Activated CD8-positive, alpha-beta memory T cell treated with anti-CD3 and anti-CD28 coated beads, Interleukin-2, amount 50 U/mL, for 1 hour (primary cell): Measurements from ENCODE around the gene JUND.

Experiments used
- DNase-seq: peaks from one replicate; pipeline ENCODE4 v3.0.0-alpha.2; 2020; ENCODE audit errors: extremely low read depth

The JUND gene

DNA sequence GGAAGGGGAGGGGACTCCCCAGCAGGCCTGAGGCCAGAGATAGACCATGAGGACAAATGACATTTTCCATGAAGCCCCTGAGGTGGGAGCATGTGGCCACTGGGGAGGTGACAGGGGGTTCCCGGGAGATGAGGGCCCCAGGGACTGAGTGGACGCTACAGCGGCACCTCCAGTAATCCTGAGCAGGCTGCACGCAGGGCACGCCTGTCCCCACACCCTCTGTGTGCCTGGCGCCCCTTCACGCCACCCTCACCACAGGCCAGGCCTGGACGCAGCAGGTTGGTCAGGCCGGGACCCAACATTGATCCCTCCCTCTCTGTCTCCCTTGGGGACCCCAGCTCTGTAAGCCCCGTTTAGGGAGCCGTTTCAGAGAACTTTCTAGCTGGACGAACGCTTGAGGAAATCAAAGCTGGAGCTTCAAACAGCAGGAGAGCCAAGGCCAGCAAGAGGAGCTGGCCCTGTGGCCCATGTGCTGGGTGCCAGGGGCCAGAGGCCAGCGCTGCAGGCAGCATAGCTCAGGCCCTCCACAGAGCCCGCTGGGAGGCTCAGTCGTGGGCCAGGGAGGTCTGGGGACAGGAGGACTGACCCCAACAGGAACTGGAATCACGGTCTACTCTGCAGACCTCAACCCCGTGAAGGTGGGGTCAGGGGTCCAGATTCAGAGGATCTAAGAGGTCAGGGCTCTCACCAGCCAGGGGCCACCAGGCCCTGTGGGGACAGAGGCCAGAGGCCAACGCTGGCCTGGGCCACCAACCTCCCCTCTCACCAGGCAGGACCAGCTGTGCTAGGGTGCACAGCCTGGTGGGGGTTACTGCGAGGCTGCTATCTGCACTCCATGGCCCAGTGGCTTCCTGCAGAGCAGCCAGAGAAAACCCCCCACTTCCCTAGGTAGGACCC, 26.9 kb upstream of the JUND start:
- DNase-seq = no peak

DNA sequence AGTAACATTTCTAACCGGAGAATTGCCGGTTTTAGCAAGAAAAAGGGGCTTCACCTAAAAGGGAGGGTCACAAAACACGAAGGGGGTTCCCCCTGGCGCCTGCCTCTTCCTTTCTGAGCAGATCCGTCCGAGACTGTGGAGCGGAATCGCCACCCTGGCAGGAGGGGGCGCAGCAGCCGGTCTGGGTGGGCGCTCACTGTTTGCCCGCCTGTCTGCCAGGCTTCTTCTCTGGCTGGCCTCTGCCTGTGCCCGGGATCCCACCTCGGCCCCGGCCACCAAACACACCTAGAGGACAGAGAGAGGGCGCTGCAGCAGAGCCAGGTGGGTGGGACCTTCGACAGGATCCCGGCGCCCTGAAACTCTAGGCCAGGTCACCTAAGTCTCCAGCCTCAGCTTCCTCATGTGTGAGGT, 25.9 kb upstream of the JUND start:
- no peak for DNase-seq

DNA sequence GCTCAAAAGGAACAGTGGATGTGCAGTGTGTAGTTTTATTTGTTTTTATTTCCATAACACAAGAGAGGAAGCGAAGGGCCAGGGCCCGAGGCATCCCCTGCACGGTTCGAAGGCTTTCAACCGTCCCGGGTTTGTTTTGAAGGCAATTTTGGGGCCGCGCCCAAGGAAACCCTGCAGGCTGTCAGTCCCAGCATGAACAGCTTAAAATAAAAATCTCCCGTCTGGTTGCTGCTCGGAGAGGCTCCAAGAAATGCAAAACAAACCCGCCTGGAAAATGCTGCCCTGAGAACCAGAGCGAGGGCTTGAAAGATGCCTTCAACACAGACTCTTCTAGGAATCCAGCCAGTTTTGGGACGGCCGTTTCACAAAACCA, 25.5 kb upstream of the JUND start:
- no peak for DNase-seq

DNA sequence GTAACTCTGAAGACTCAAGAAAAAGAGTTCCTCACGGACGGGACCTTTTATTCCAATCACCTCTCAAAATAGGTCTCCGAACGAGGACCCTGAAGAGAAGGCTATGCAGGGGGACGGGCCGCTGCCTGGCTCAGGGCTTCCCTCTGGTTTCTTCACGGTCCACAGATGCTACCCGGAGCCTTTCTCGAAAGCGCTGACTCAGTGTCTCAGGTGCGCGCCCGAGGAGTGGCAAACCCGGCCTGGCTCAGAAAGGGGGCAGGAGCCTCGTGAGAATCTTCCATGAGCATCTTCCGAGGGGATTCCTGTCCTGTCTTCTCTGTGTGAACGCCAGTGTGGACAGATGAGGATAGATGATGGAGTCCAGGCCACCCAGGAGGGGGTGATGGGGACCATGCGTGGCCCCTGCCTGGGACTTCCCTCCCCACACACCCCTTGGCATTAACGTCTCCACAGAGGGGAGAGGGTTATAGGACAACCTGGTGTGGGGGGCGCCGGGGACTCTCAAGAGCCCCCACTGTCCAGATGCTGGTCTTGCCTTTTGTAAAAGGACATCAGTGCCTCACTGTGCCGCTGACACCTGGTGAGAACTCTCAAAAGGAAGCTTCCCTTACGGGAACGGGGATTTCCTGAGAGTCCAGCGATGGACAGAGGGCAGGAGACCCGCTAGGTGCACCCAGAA, 24.9 kb upstream of the JUND start:
- no peak for DNase-seq

DNA sequence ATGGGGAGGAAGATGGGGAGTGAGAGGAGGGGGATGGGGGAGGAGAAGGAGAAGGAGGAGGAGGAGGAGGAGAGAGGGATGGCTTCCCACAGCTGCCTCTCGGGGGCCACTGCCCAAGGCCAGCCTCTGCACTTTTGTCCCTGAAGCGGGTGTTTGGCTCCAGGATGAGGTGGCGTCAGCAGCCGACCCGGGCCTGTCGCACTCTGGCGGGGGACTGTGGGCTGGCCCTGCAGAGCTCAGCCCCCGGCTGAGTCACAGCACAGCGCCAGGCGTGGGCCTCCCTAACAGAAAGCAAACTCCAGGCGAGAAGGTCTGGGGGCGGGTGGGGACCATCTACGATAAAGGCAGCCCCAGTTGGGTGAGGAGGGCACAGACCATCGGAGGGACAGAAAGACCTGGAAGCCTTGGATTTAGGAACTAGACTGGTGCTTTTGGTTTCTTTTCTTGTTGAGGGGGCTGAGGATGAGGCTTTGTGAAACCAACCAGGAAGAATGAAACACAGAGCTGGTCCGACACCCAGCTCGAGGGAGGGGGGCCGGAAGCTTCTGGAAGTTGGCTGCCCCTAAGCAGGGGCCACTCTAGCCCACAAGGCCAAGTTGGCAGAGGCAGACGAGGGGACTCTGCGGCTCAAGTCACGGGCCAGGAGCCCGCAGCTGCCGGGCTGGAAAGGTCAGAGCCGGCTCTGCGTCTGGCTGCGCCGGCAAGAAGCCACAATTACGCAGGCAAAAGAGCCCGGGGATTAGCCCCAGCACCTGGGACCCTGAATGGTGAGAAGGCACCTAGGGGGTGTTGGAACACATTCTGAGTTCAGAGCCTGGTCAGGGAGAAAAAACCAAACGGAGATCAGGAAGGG, 23.3 kb upstream of the JUND start:
- DNase-seq = peak; percentile 74

DNA sequence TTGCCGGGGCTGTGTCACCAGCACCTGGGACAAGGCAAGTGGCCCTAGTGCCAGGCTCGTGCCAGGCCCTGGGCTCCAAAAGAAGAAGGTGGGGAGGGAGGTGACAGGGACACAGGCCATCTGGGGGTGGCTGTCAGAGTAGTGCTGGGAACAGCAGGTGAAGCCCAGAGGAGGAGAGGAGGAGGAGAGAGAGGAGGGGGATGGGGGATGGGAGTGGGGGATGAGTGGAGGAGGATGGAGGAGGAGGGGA, 22.7 kb upstream of the JUND start:
- no peak for DNase-seq

DNA sequence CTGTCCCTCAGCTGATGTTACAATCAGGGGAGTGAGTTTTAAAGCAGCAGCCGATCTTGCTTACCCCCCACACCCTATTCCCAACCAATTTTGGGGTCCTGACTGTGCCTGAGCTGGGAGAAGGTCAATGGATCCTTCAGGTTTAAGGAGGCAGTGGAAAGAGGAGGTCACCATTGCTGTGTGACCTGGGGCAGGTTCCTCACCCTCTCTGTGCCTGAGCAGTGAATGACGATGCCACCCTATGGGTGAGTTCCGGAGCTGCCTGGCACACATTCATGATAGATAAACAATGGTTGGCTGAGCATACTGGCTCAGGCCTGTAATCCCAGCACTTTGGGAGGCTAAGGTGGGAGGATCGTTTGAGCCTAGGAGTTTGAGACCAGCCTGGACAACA, 20.3 kb upstream of the JUND start:
- DNase-seq = no peak

DNA sequence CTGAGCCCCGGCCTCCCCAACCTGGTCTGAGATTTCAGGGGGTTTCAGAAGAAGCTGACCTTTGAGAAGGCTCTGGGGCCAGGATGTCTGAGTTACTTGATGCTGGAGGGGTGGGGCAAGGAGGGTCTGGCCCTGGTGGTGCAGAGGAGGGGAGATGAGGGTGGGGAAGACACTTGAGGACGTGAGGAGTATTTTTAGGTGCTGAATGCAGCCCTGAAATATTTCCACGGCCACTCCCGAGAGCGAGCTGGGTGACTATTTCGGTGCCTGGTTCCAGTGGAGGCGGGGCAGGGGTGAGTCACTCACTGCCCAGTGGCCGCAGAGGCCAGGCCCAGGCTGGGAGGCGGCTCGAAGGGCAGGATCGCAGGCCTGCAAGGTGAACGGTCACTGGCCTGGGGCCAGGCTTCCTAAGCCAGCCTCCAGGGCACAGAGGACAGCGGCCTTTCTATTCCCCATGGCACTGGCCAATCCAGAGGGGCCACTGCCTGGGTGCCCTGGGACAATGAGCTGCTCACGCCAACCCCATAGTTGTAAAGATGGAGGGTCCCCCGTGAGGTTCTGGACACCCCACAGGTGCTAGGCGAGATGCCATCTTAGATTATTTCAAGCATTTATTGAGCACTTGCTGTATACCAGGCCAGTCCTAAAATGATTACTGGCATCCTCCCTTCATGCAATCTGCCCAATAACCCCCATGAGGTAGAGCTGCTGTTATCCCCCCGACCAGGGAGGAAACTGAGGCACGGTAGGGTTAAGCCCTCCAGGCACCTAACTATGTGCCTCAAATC, 19.7 kb upstream of the JUND start:
- no peak for DNase-seq

DNA sequence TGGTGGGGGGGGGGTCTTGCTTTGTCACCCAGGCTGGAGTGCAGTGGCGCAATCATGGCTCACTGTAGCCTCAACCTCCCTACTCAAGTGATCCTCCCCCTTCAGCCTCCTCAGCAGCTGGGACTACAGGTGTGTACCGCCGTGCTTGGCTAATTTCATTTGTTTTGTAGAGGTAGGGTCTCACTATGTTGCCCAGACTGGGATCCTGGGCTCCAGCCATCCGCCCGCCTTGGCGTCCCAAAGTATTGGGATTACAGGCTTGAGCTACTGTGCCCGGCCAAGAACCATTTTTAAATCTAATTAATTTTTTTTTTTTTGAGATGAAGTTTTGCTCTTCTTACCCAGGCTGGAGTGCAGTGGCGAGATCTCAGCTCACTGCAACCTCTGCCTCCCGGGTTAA, 18.2 kb upstream of the JUND start:
- no peak for DNase-seq

DNA sequence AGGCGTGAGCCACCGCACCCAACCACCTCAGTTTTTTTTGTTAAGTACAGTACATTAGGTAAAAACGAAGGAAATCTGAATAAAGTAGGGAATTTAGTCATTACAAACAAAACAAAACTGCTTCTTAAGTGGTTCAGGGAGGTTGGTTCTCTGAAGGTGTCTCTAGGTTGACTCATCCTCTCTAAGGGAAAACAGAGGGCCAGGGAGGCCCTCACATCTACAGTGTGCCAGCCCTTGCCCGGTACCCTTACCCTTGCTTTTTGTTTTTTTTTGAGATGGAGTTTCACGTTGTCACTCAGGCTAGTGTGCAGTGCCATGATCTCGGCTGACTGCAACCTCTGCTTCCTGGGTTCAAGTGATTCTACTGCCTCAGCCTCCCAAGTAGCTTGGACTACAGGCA, 17.2 kb upstream of the JUND start:
- no peak for DNase-seq

DNA sequence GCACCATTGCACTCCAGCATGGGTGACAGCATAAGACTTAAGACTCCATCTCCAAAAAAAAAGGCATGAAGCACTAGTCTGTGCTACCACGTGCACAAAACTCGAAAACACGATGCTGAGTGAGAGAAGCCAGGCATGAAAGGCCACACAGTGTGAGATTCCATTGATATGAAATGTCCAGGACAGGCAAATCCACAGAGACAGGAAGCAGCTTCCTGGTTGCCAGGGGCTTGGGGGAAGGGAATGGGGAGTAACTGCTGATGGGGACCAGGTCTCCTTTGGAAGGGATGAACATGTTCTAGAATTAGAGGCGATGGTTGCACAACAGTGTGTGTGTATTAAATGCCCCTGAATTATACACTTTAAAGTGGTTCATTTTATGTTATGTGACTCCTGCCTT, 15.9 kb upstream of the JUND start:
- no peak for DNase-seq

DNA sequence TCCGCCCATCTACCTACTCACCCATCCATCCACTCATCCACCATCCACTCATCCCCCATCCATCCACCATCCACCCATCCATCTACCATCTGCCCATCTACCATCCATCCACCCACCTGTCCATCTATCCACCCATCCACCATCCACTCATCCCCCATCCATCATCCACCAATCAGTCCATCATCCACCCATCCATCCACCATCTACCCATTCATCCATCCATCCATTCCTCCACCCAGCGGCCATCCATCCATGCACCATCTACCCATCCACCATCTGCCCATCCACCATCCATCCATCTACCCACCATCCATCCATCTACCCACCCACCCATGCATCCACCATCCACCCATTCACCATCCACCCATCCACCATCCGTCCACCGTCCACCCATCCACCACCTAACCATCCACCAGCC, 13.6 kb upstream of the JUND start:
- no peak for DNase-seq

DNA sequence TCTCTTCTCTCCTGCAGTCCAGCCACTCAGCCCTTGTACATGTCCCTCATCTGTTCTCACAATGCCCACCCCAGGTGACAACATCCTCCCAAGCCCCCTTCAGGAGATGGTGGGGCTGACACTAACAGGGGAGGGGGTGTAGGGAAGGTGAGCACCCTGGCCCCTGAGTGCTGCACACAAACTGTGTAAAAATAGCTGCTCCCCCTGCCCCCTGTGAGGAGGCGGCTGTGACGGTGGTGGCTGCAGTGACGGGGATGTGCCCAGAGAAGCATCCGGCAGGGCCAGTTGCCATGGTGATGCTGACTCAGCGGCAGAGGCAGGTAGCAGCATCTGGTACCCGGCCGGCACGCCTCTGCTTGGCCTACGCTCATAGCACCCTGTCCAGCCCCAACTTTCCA, 13.0 kb upstream of the JUND start:
- peak; percentile 97 for DNase-seq

DNA sequence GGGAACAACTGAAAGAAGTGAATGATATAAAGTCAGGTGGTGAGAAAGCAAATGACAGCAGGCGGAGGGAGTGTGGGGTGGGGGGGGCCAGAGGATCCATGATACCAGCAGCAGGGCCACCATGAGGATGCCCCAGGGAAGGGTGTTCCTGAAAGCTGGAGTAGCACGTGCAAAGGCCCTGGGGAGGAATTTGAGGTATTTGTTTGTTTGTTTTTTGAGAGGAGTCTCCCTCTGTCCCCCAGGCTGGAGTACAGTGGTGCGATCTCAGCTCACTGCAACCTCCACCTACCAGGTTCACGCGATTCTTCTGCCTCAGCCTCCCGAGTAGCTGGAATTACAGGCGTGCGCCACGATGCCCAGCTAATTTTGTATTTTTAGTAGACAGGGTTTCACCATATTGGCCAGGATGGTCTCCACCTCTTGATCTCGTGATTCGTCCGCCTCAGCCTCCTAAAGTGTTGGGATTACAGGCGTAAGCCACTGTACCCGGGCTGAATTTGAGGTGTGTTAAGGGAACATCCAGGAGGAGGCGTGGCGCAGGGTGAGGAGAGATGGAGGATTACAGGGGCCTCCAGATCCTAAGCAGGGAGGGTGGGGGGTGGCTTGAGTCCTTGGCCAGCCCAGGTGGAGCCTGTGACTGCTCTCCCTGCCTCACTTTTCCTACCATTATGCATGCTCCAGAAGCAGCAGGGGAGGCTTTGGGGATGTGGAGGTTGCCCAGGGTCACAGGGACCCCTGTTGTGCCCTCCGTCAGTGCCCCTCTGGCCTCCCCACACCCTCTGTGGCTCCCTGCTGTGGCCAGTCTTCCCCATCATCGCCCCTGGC, 12.4 kb upstream of the JUND start:
- no peak for DNase-seq

DNA sequence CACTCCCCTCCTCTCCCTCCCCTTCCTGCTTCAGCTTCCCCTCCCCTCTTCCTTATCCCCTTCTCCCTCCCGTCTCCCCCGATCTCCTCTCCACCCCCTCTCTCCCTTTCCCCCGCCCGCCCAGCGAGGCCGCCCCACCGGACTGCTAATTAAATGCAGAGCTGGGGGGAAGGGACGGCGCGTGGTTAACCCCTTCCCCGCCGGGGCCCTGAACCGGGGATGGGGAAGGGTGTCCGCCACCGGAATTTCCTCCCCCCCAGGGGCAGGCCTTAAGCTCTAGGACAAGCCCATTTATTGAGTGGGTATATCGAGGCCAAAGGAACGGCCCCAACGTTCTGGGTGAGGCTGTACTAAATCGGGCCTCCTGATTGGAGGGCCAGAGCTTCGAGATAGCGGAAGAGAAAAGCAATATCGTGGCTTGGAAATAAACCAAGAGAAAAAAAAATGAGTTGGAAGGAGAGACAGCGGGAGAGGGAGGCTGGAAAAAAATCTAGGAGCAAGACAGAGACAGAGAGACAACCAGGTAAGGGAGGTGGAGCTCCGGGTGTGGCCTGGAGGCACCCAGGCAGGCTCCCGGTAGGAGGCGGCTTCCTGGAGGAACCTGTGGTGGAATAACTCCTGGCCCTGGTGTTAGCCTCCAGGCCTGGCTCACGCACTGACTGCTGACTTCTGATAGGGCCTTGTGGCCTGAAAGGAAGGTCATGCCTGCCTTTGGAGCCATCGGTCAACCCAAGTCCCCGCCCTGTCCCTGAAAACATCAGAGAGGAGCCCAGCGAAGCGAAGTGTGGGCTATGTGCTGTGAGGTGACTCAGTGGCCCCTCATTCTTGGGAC, 11.6 kb upstream of the JUND start:
- no peak for DNase-seq

DNA sequence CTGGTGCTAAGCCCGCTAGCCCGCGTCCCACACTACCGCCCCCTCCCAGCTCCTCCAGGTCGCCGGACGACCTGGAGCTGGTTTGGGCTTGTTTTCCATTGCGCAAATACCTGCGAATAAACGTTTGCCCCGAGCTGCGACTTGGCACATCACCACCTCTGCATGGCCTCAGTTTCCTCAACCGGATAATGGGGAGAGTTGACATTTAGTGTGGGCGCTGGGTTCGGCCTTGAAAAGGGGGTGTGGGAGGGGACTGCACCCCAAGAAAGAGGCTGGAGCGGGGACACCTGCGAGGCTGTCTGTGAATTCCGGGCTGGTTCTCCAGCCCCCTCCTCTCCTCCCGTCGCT, 11.0 kb upstream of the JUND start:
- DNase-seq = no peak

DNA sequence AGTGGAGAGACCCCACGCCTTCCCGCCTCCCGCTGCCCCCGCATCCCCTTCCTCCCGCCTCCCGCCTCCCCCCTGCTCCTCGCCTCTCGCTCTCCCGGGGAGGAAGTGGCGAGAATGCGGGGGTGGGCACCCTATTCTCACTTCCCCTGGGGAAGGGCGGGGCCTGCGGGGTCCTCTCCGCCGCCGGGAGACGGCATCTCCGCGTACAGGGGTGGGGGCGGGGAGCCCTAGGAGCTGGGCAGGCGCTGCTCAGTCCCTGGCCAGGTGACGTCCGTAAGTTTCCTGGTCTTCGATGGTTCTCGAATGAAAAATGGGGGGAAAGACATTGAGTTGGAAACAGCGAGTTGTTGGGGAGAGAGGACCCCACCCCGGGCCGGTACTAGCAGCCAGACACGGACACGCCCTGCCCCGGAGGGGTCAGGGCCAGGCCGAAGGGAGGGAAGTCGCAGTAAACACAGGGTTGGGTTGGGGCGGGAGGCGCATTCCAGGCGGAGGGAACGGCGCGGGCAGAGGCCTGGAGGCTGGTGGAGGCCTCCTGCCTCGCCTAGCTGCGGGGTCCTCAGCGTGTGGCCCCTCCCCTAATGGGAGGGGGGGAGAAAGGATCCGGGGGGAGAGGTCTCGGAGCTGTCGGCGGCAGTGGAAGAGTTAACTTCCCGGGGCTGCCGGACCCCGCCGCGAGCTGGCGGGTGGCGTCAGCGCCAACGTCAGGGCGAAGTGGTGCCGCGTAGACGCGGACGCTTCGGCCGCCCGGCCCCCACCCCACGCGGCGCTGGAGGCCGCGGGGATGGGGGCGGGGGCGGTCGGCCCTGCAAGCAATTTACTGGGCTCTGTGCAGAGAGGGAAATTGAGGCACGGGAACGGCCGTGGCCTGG, 10.4 kb upstream of the JUND start:
- no peak for DNase-seq

DNA sequence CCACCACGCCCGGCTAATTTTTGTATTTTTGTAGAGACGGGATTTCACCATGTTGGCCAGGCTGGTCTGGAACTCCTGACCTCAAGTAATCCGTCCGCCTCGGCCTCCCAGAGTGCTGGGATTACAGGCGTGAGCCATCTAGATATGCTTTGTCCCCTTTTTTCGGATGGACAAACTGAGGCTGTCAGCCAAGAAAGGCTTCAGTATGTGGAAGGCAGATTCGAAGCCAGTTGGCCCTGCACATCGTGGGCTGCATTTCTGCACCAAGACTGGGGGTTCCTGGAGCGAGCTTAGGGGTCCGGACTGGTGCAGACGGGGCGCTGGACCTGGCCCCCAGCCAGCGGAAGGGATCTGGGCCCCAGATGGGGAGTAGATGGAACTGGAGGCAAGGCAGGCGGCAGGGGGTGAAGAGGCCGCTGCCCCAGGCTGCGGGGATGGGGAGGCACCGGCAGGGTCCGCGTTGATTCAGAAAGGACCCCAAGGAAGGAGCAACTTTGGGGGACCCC, 9.7 kb upstream of the JUND start:
- no peak for DNase-seq
